Activated naive CD4-positive, alpha-beta T cell treated with anti-CD3 and anti-CD28 coated beads, Interleukin-2, amount 50 U/mL, for 24 hours (primary cell): ENCODE measurements around the gene MVB12A.
A peak's percentile ranks its signal among the peaks of the same experiment; 100 is the strongest.

Experiments used
- H3K27ac Mint-ChIP-seq: one replicate; pipeline ENCODE4 v1.8.0; 2021; ENCODE audit warnings: mild to moderate bottlenecking, mixed read lengths
- H3K27me3 Mint-ChIP-seq: one replicate; pipeline ENCODE4 v1.8.0; 2021; ENCODE audit warnings: mixed read lengths
- H3K36me3 Mint-ChIP-seq: one replicate; pipeline ENCODE4 v1.8.0; 2021; ENCODE audit warnings: mixed read lengths
- H3K4me1 Mint-ChIP-seq: one replicate; pipeline ENCODE4 v1.8.0; 2021; ENCODE audit warnings: mixed read lengths
- H3K4me3 Mint-ChIP-seq: one replicate; pipeline ENCODE4 v1.8.0; 2021; ENCODE audit warnings: mild to moderate bottlenecking, mixed read lengths
- H3K9me3 Mint-ChIP-seq: one replicate; pipeline ENCODE4 v1.8.0; 2021; ENCODE audit warnings: mixed read lengths

MVB12A gene

GRCh38 chr19:17398902-17399527 lies 20.8 kb upstream of the MVB12A start:
- no peaks in the 10 kb centered on the region for H3K36me3 Mint-ChIP-seq
- H3K4me3 Mint-ChIP-seq, result no peak overlapping the region
- H3K27me3 Mint-ChIP-seq, result no peaks in the 10 kb centered on the region
- H3K4me1 Mint-ChIP-seq, result peaks cover 11% of the 10 kb centered on the region
- H3K27ac Mint-ChIP-seq, result no peak overlapping the region
- H3K9me3 Mint-ChIP-seq, result no peaks in the 10 kb centered on the region

GRCh38 chr19:17401628-17402027 lies 18.2 kb upstream of the MVB12A start:
- no peaks in the 10 kb centered on the region for H3K36me3 Mint-ChIP-seq
- no peaks in the 10 kb centered on the region for H3K9me3 Mint-ChIP-seq
- H3K27ac Mint-ChIP-seq, result no peak overlapping the region

GRCh38 chr19:17402982-17403855 lies 16.6 kb upstream of the MVB12A start:
- Mint-ChIP-seq H3K36me3 (no peaks in the 10 kb centered on the region), H3K27ac (peak overlapping the region; percentile 55), H3K4me1 (peaks cover 24% of the 10 kb centered on the region), H3K27me3 (no peaks in the 10 kb centered on the region), H3K9me3 (no peaks in the 10 kb centered on the region), H3K4me3 (peak overlapping the region; percentile 89)

More at GRCh38 chr19:17401628-17402027, 18.2 kb upstream of the MVB12A start:
- peaks cover 11% of the 10 kb centered on the region for H3K4me1 Mint-ChIP-seq
- no peak overlapping the region for H3K4me3 Mint-ChIP-seq
- no peaks in the 10 kb centered on the region for H3K27me3 Mint-ChIP-seq

GRCh38 chr19:17404015-17404414 lies 15.8 kb upstream of the MVB12A start:
- Mint-ChIP-seq H3K36me3 (no peaks in the 10 kb centered on the region), H3K4me1 (peaks cover 24% of the 10 kb centered on the region), H3K4me3 (peak overlapping the region; percentile 89), H3K27me3 (no peaks in the 10 kb centered on the region), H3K9me3 (no peaks in the 10 kb centered on the region), H3K27ac (peak overlapping the region; percentile 72)

- Mint-ChIP-seq H3K27me3 (no peaks in the 10 kb centered on the region), H3K4me1 (peaks cover 24% of the 10 kb centered on the region), H3K36me3 (no peaks in the 10 kb centered on the region), H3K27ac (peak overlapping the region; percentile 94), H3K9me3 (no peaks in the 10 kb centered on the region), H3K4me3 (peak overlapping the region; percentile 89)
These were observed 15.1 kb upstream of the MVB12A start for GRCh38 chr19:17404621-17405249.

GRCh38 chr19:17405250-17406045 lies 14.4 kb upstream of the MVB12A start, which contains the start of gene BST2:
TSS of gene BST2 (minus strand) at chr19:17405630. CDS start at chr19:17405575, 55 bp downstream.
- H3K4me1 Mint-ChIP-seq, result peaks cover 24% of the 10 kb centered on the region
- no peaks in the 10 kb centered on the region for H3K9me3 Mint-ChIP-seq

GRCh38 chr19:17406046-17406886 lies 13.6 kb upstream of the MVB12A start:
- peak overlapping the region; percentile 94 for H3K27ac Mint-ChIP-seq
- no peaks in the 10 kb centered on the region for H3K27me3 Mint-ChIP-seq
- no peaks in the 10 kb centered on the region for H3K36me3 Mint-ChIP-seq
- peaks cover 24% of the 10 kb centered on the region for H3K4me1 Mint-ChIP-seq
- H3K4me3 Mint-ChIP-seq, result peak overlapping the region; percentile 89
- H3K9me3 Mint-ChIP-seq, result no peaks in the 10 kb centered on the region

More at GRCh38 chr19:17405250-17406045, 14.4 kb upstream of the MVB12A start, which contains the start of gene BST2:
- Mint-ChIP-seq H3K27me3 (no peaks in the 10 kb centered on the region), H3K36me3 (no peaks in the 10 kb centered on the region), H3K27ac (peak within 1 kb of the TSS; percentile 94), H3K4me3 (peak within 1 kb of the TSS; percentile 89)

GRCh38 chr19:17406887-17407196 lies 13.0 kb upstream of the MVB12A start:
- Mint-ChIP-seq H3K27me3 (no peaks in the 10 kb centered on the region), H3K4me1 (peaks cover 24% of the 10 kb centered on the region)

GRCh38 chr19:17409990-17410389 lies 9.9 kb upstream of the MVB12A start:
- H3K9me3 Mint-ChIP-seq, result no peaks in the 10 kb centered on the region
- H3K27me3 Mint-ChIP-seq, result no peaks in the 10 kb centered on the region
- H3K36me3 Mint-ChIP-seq, result peaks cover under 1% of the 10 kb centered on the region
- H3K27ac Mint-ChIP-seq, result no peak overlapping the region
- peaks cover 23% of the 10 kb centered on the region for H3K4me1 Mint-ChIP-seq
- H3K4me3 Mint-ChIP-seq, result no peak overlapping the region

More at GRCh38 chr19:17406887-17407196, 13.0 kb upstream of the MVB12A start:
- no peaks in the 10 kb centered on the region for H3K36me3 Mint-ChIP-seq
- H3K4me3 Mint-ChIP-seq, result peak overlapping the region; percentile 89
- peak overlapping the region; percentile 94 for H3K27ac Mint-ChIP-seq
- H3K9me3 Mint-ChIP-seq, result no peaks in the 10 kb centered on the region

- Mint-ChIP-seq H3K27me3 (no peaks in the 10 kb centered on the region), H3K27ac (peak overlapping the region; percentile 35), H3K4me3 (no peak overlapping the region), H3K4me1 (peaks cover 19% of the 10 kb centered on the region), H3K36me3 (peaks cover 3% of the 10 kb centered on the region), H3K9me3 (no peaks in the 10 kb centered on the region)
These were observed 8.0 kb upstream of the MVB12A start for GRCh38 chr19:17411801-17412200.

- Mint-ChIP-seq H3K27me3 (no peaks in the 10 kb centered on the region), H3K27ac (no peak overlapping the region), H3K4me3 (no peak overlapping the region), H3K36me3 (peaks cover 5% of the 10 kb centered on the region), H3K9me3 (no peaks in the 10 kb centered on the region), H3K4me1 (peaks cover 10% of the 10 kb centered on the region)
These were observed 5.8 kb upstream of the MVB12A start for GRCh38 chr19:17414097-17414496.

GRCh38 chr19:17415121-17415520 lies 4.7 kb upstream of the MVB12A start:
- H3K36me3 Mint-ChIP-seq, result peaks cover 5% of the 10 kb centered on the region
- H3K27ac Mint-ChIP-seq, result peak overlapping the region; percentile 23
- peaks cover 17% of the 10 kb centered on the region for H3K4me1 Mint-ChIP-seq
- no peak overlapping the region for H3K4me3 Mint-ChIP-seq
- no peaks in the 10 kb centered on the region for H3K27me3 Mint-ChIP-seq
- H3K9me3 Mint-ChIP-seq, result no peaks in the 10 kb centered on the region

- Mint-ChIP-seq H3K9me3 (no peaks in the 10 kb centered on the region), H3K27me3 (no peaks in the 10 kb centered on the region), H3K4me1 (peaks cover 18% of the 10 kb centered on the region), H3K27ac (no peak overlapping the region), H3K36me3 (peaks cover 5% of the 10 kb centered on the region), H3K4me3 (peak overlapping the region; percentile 96)
These were observed 1.1 kb upstream of the MVB12A start for GRCh38 chr19:17418710-17419109.

- Mint-ChIP-seq H3K36me3 (peaks cover 5% of the 10 kb centered on the region), H3K4me3 (peak overlapping the region; percentile 96), H3K9me3 (no peaks in the 10 kb centered on the region), H3K4me1 (peaks cover 22% of the 10 kb centered on the region), H3K27ac (peak overlapping the region; percentile 92), H3K27me3 (no peaks in the 10 kb centered on the region)
These were observed 660 bp upstream of the MVB12A start for GRCh38 chr19:17419154-17419620.
